AG10803 (cell line): ENCODE results near the gene MANSC4.

Source experiments
- DNase-seq: peaks from one replicate; pipeline ENCODE4 v3.0.0; 2010; ENCODE audit warnings: low read depth
- H3K4me3 ChIP-seq: 2 replicates; pipeline ENCODE4 v1.5.1; 2011; ENCODE audit warnings: mild to moderate bottlenecking, low read length, control low read depth
- TF ChIP-seq, protein P1 (sequence below): conservative IDR thresholded peaks from 2 replicates; pipeline ENCODE4 v1.5.1; 2011; ENCODE audit warnings: mild to moderate bottlenecking, low read length, control low read depth, inconsistent platforms

Gene MANSC4

GRCh38 chr12:27785882-27786570, 6.0 kb upstream of the MANSC4 start:
- TF ChIP-seq, protein P1, sequence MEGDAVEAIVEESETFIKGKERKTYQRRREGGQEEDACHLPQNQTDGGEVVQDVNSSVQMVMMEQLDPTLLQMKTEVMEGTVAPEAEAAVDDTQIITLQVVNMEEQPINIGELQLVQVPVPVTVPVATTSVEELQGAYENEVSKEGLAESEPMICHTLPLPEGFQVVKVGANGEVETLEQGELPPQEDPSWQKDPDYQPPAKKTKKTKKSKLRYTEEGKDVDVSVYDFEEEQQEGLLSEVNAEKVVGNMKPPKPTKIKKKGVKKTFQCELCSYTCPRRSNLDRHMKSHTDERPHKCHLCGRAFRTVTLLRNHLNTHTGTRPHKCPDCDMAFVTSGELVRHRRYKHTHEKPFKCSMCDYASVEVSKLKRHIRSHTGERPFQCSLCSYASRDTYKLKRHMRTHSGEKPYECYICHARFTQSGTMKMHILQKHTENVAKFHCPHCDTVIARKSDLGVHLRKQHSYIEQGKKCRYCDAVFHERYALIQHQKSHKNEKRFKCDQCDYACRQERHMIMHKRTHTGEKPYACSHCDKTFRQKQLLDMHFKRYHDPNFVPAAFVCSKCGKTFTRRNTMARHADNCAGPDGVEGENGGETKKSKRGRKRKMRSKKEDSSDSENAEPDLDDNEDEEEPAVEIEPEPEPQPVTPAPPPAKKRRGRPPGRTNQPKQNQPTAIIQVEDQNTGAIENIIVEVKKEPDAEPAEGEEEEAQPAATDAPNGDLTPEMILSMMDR: no peak
- no peak overlapping the region for H3K4me3 ChIP-seq
- DNase-seq: peak; percentile 45

- TF ChIP-seq, protein P1: no peak
- DNase-seq: no peak
- no peak overlapping the region for H3K4me3 ChIP-seq
Observed at GRCh38 chr12:27782481-27782880, 2.4 kb upstream of the MANSC4 start.

DNA sequence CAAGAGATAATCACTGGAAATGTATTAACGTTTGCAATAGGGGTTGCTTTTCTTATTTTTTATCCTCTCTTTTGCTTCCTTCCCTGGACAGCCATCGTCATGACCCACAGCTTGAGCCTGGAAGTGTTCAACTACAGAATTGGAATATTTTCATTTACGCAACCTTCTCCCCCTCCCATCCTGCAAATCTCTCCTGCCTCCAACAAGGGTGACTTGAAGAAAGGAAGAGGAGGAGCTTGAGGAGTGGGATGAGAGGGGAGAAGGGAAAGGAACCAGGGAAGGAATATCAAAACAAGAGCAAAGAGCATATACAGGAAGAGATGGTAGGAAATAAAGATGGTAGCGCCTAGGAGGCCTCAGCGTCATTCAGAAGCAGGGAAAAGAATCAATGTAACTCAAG, 1.6 kb upstream of the MANSC4 start:
- DNase-seq: no peak
- TF ChIP-seq, protein P1: no peak
- H3K4me3 ChIP-seq: peak overlapping the region; percentile 86

- TF ChIP-seq, protein P1: no peak
- peak; percentile 70 for DNase-seq
Observed at GRCh38 chr12:27780612-27781408, 774 bp upstream of the MANSC4 start.

DNA sequence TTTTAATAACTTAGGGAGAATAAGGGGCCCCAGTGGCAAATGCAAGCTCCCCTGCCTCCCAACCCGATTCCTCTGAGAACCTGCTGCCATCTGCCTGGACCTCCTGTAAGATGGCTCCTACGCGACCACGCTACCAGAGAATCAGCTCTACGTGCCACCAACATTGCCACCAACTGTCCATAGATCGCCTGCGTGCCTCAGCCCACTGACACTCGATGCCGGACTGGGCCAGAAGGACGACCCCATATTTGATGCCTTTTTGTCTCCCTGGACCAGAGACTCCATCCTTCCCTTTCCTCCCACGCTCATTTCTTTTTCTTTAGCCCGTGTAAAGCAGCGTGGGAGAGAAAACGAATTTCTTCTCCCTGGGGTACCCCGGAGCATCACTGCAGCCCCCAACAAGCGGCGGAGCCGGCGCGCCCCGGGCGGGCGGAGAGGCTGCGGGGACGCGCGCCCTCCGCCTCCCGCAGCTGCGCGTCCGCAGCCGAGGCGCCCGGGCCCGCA, 568 bp downstream of the MANSC4 start:
- peak overlapping the region; percentile 86 for H3K4me3 ChIP-seq
- TF ChIP-seq, protein P1: no peak
- DNase-seq: no peak

More at GRCh38 chr12:27780612-27781408, 774 bp upstream of the MANSC4 start:
- H3K4me3 ChIP-seq: peak overlapping the region; percentile 86

GRCh38 chr12:27778206-27778605, 1.8 kb downstream of the MANSC4 start:
- H3K4me3 ChIP-seq: no peak overlapping the region
- DNase-seq: no peak
- TF ChIP-seq, protein P1: no peak

- H3K4me3 ChIP-seq: no peak overlapping the region
- TF ChIP-seq, protein P1: no peak
- DNase-seq: no peak
Observed at GRCh38 chr12:27777141-27777540, 2.9 kb downstream of the MANSC4 start.
